ENCODE data around the gene CNPPD1. TPM values are rescaled to one million over a fixed set of nuclear protein-coding genes. Genes with fewer than 3 reads are reported as not detected.

Gene CNPPD1
- total and polyA plus RNA-seq, 2 of the 8 experiments (the other 6 are each of a cell fraction or from before 2014, with no cell fraction given): 32.9 to 35.9 TPM

- Histone ChIP-seq H3K4me2 (ENCODE audit: insufficient read depth in 1 of 2, low read depth in 2 of 2, low read length in 2 of 2) (no peak overlapping the region), H2BK20ac (ENCODE audit: low read length) (no peak overlapping the region), H4K5ac (ENCODE audit: insufficient read length, low read depth, low read length) (no peak overlapping the region), H3K36me3 (ENCODE audit: control insufficient read depth in 2 of 4, insufficient read depth in 4 of 4, low read length in 3 of 4) (no peaks in the 10 kb centered on the region), H3K14ac (ENCODE audit: insufficient read length) (no peak overlapping the region), H2BK5ac (ENCODE audit: low read depth, low read length) (no peak overlapping the region), H2AK5ac (ENCODE audit: low read depth, low read length) (no peak overlapping the region), H3K23ac (ENCODE audit: insufficient read length) (no peak overlapping the region), H3K56ac (replicated peaks; ENCODE audit: insufficient read length, low read depth, low read length) (no peak overlapping the region), H4K20me1 (replicated peaks in 1 of 2; ENCODE audit: control insufficient read depth in 1 of 2, insufficient read depth in 2 of 2, low read length in 2 of 2) (no peaks in the 10 kb centered on the region), H2BK15ac (ENCODE audit: low read length) (no peak overlapping the region), H3K4me3 (ENCODE audit: extremely low read depth in 1 of 4, insufficient read depth in 2 of 4, low read depth in 3 of 4, low read length in 4 of 4) (no peak overlapping the region), H3K9ac (replicated peaks in 1 of 4; ENCODE audit: extremely low read depth in 1 of 4, low read depth in 3 of 4, low read length in 3 of 4) (no peak overlapping the region), H3K79me1 (ENCODE audit: low read depth, low read length) (no peaks in the 10 kb centered on the region), H3K18ac (ENCODE audit: extremely low read depth, low read length) (no peak overlapping the region), H4K91ac (replicated peaks; ENCODE audit: insufficient read length, low read length) (no peak overlapping the region), H3K79me2 (ENCODE audit: control insufficient read depth in 1 of 2, insufficient read depth in 2 of 2, low read length in 2 of 2) (no peaks in the 10 kb centered on the region), H2AFZ (ENCODE audit: low read length) (no peak overlapping the region), H2BK120ac (replicated peaks; ENCODE audit: low read depth, low read length) (no peak overlapping the region), H3K27me3 (replicated peaks in 1 of 4; ENCODE audit: control insufficient read depth in 3 of 4, extremely low read depth in 1 of 4, insufficient read depth in 3 of 4, low read length in 3 of 4) (no peaks in the 10 kb centered on the region), H2BK12ac (ENCODE audit: low read depth, low read length) (no peak overlapping the region), H3K23me2 (ENCODE audit: low read depth, low read length) (no peaks in the 10 kb centered on the region), H3K9me3 (ENCODE audit: insufficient read depth in 2 of 2, low read depth in 1 of 2, low read length in 1 of 2) (no peaks in the 10 kb centered on the region), H3K4ac (replicated peaks; ENCODE audit: insufficient read length, low read depth, low read length) (no peak overlapping the region), H4K8ac (ENCODE audit: extremely low read depth, insufficient read depth, low read length) (no peak overlapping the region), H3K27ac (ENCODE audit: low read depth, low read length) (no peak overlapping the region), H3K4me1 (replicated peaks in 1 of 4; ENCODE audit: control insufficient read depth in 3 of 4, insufficient read depth in 4 of 4, low read length in 3 of 4) (no peaks in the 10 kb centered on the region; a peak in 1 of 7 replicates)
- CTCF ChIA-PET (ENCODE audit: partially characterized antibody): interaction anchor here (0.7 to 37.2 kb wide), 8 partner anchors 11 to 127 kb away, joined by 3 to 1777 read pairs (median 9); partner anchors contain the start of genes CFAP65 and IHH
- FAIRE-seq (no peak), DNase-seq (ENCODE audit: low read depth in 1 of 2, low spot score in 2 of 2) (no peak)
- POLR2A ChIA-PET (ENCODE audit: partially characterized antibody): interaction anchor here (1.3 kb wide), 1 partner anchor 27 kb away, joined by 3 read pairs; no protein-coding TSS in a partner anchor
- 89% methylated on average over 4 of the region's 4 CpGs; no CpG with 5 or more reads in 1 of the 2 experiments for WGBS, 2 experiments (ENCODE audit: extremely low coverage in 1 of 2, insufficient coverage in 1 of 2, insufficient read length in 1 of 2, insufficient replicate concordance in 2 of 2, low coverage in 1 of 2, low lambda C conversion rate in 2 of 2, missing lambda C conversion rate in 1 of 2)
- TF ChIP-seq GABPA (IDR thresholded peaks at IDR 0.05; ENCODE audit: borderline replicate concordance, insufficient read depth, low read length) (no peak), POU5F1 (IDR thresholded peaks at IDR 0.05; ENCODE audit: low read depth, low read length) (no peak), NANOG (IDR thresholded peaks at IDR 0.05; ENCODE audit: insufficient read depth, low read depth, low read length, poor library complexity, severe bottlenecking) (no peak), YY1 (IDR thresholded peaks at IDR 0.05; ENCODE audit: low read depth, low read length) (no peak), MAX (IDR thresholded peaks at IDR 0.05) (no peak), RXRA (IDR thresholded peaks at IDR 0.05; ENCODE audit: insufficient read depth, low read depth, low read length) (no peak), KDM4A (IDR thresholded peaks at IDR 0.05; ENCODE audit: low read depth, low read length, severe bottlenecking) (no peak), JUN (IDR thresholded peaks at IDR 0.05; ENCODE audit: low read depth, low read length) (no peak), ATF2 (IDR thresholded peaks at IDR 0.05; ENCODE audit: low read length) (no peak), ATF3 (IDR thresholded peaks at IDR 0.05; ENCODE audit: insufficient read depth, low read depth, low read length) (no peak), MAFK (IDR thresholded peaks at IDR 0.05; ENCODE audit: low read depth, low read length) (no peak)
These were observed 42.7 kb downstream of the CNPPD1 start for GRCh38 chr2:219133976-219134375.

Measured in H1 (cell line).